Activated naive CD8-positive, alpha-beta T cell (primary cell): ENCODE measurements around the gene CX3CR1.

Source experiments
- H3K27ac Mint-ChIP-seq: one replicate; pipeline ENCODE4 v1.8.0; 2021; ENCODE audit warnings: mixed read lengths
- H3K27me3 Mint-ChIP-seq: one replicate; pipeline ENCODE4 v1.8.0; 2021; ENCODE audit warnings: mixed read lengths
- H3K36me3 Mint-ChIP-seq: one replicate; pipeline ENCODE4 v1.8.0; 2021; ENCODE audit warnings: mixed read lengths
- H3K4me1 Mint-ChIP-seq: one replicate; pipeline ENCODE4 v1.8.0; 2021; ENCODE audit warnings: low read depth, mixed read lengths
- H3K4me3 Mint-ChIP-seq: one replicate; pipeline ENCODE4 v1.8.0; 2021; ENCODE audit warnings: mild to moderate bottlenecking, mixed read lengths
- H3K9me3 Mint-ChIP-seq: one replicate; pipeline ENCODE4 v1.8.0; 2021; ENCODE audit warnings: low read depth, mixed read lengths

Gene CX3CR1

DNA sequence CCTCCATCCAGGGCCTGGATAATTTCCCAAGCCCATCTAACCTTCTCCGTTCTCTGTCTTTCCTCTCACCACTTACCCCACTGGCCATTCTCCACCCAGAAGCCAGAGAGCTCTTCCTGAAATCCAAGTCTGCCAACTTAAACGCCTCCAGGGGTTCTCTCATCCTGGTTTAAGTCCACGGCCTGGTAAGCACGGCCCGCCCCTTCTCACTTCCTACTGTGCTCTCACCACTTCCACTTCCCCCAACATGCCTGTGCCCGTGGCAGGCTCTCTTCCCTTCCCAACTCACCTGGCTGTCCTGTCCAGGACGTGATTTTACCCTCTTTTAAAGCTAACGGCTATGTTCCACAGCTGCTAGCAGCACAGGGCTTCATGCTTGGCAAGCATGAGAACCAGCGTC lies 1.7 kb upstream of the CX3CR1 start:
- no peak overlapping the region for H3K4me3 Mint-ChIP-seq
- peaks cover 5% of the 10 kb centered on the region for H3K4me1 Mint-ChIP-seq
- no peaks in the 10 kb centered on the region for H3K9me3 Mint-ChIP-seq
- H3K27me3 Mint-ChIP-seq, result peaks cover 1% of the 10 kb centered on the region
- H3K36me3 Mint-ChIP-seq, result no peaks in the 10 kb centered on the region
- H3K27ac Mint-ChIP-seq, result no peak overlapping the region

DNA sequence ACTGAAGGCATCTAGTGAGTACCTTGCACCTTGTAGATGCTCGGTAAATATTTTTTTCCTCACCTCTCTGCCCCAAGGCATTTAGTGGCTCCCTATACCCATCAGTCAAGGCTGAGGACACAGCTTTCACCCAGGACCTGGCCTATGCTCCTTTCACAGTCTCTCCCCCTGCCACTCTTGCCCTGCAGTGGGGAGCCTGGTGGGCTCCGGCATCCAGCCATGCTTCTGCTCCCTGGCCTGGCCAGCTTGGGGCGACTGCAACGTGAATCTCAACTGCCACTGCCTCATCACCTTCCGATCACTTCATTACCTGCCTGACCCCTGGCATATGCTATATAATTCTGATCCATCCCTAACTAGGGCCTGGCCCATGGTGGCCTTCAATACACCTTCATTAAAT lies 735 bp upstream of the CX3CR1 start:
- no peaks in the 10 kb centered on the region for H3K36me3 Mint-ChIP-seq
- peaks cover 1% of the 10 kb centered on the region for H3K27me3 Mint-ChIP-seq
- H3K27ac Mint-ChIP-seq, result no peak overlapping the region
- peaks cover 5% of the 10 kb centered on the region for H3K4me1 Mint-ChIP-seq
- no peaks in the 10 kb centered on the region for H3K9me3 Mint-ChIP-seq
- no peak overlapping the region for H3K4me3 Mint-ChIP-seq

DNA sequence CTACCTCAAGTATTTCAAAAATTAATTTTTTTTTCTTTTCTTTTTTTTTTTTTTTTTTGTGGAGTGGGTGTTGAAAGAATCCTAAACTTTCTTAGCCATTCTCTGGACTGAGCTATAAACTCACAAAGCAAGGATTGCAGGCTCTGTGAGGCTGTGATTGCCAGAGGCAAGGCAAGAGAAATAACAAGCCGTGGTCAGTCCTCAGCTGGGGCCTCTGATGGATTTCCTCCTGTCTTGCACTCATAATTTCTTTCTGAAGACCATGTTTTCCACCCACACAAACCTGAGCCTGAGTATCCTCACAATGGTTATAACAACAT lies 1.3 kb downstream of the CX3CR1 start:
- Mint-ChIP-seq H3K4me1 (no peaks in the 10 kb centered on the region), H3K9me3 (no peaks in the 10 kb centered on the region), H3K36me3 (no peaks in the 10 kb centered on the region), H3K27me3 (peaks cover 1% of the 10 kb centered on the region), H3K27ac (no peak overlapping the region), H3K4me3 (no peak overlapping the region)

DNA sequence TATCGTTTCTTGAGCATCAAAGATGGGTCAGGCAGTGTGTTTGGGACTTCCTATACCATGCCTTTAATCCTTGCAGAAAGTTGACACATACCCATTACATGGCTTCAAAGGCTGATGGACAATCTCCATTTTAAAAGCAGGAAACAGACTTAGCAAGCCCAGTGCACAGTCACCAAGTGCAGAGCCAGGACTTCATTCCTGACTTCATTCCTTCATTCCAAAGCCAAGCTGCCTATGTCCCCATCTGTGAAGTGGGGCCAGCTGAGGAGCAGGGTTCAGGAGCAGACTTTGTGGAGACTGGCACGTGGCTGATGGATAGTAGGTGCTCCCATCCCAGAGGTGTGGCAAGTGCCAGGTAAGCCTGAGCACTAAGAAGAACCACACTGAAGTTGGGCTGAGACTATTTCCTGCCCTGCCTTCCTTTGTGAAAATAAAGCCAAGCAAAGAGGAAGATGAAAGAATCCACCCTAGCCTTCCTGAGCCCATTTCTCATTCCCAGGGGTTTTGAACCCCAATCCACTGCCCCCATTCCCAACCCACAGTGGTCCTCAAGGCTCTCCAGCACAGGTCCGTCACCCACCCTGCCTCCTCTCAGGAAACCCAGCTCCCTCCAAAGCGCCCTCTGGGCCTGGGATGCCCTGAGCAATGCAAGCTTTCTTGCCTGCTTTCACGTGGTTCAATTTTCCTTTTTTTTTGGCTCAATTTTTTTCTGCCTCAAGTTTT lies 1.8 kb downstream of the CX3CR1 start:
- Mint-ChIP-seq H3K27ac (no peak overlapping the region), H3K4me1 (no peaks in the 10 kb centered on the region), H3K9me3 (no peaks in the 10 kb centered on the region), H3K27me3 (peaks cover 1% of the 10 kb centered on the region), H3K4me3 (no peak overlapping the region), H3K36me3 (no peaks in the 10 kb centered on the region)

DNA sequence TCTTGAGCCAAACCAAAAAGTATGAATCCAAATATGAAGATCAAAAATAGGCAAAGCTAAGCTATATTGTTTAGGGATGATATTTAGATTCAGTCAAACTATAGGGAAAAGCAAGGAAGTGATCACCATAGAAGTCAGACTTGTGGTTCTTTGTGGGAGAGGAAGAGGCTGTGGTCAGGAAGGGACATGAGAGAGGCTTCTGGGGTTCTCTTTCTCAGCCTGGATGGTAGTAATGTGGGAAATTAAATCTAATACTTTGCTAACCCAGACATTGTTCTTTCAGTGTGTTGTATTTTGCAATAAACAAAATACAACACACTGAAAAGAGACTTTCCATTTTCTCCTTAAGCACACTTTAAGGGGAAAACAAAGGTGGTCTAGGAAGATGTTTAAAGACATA lies 3.1 kb downstream of the CX3CR1 start:
- Mint-ChIP-seq H3K4me3 (no peak overlapping the region), H3K4me1 (no peaks in the 10 kb centered on the region), H3K27ac (no peak overlapping the region), H3K36me3 (no peaks in the 10 kb centered on the region), H3K27me3 (peaks cover 1% of the 10 kb centered on the region), H3K9me3 (no peaks in the 10 kb centered on the region)

DNA sequence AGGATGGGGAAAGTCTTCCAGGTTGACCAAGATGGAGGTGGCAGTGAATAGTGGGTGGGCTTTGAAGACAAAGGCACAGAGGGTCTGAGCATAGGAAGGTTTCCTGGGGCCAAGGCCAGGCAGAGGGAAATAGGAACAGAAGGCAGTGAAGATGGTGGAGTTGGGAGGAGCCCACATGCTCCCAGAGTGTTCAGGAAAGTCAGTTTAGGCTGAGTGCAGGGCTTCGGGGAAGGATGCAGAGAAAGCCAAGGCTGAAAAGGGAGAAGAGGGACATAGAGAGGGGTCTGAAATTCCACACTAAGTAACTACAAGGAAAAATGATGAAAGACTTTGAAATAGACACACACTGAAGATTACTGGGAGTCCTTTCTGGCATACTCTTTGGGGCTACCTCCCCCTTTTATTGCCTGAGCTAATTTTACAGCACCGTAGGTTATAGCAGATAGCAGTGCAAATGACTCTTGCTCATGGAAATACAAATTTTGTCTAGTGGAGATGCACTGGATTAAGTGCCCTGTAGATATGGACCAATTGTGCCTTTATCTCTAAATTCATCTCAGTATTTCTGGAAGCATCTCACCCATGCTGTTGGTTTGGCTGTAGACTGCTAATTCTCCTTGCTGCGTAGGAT lies 3.8 kb downstream of the CX3CR1 start:
- no peak overlapping the region for H3K27ac Mint-ChIP-seq
- no peak overlapping the region for H3K4me3 Mint-ChIP-seq
- no peaks in the 10 kb centered on the region for H3K36me3 Mint-ChIP-seq
- H3K4me1 Mint-ChIP-seq, result no peaks in the 10 kb centered on the region
- no peaks in the 10 kb centered on the region for H3K9me3 Mint-ChIP-seq
- H3K27me3 Mint-ChIP-seq, result peaks cover 1% of the 10 kb centered on the region

DNA sequence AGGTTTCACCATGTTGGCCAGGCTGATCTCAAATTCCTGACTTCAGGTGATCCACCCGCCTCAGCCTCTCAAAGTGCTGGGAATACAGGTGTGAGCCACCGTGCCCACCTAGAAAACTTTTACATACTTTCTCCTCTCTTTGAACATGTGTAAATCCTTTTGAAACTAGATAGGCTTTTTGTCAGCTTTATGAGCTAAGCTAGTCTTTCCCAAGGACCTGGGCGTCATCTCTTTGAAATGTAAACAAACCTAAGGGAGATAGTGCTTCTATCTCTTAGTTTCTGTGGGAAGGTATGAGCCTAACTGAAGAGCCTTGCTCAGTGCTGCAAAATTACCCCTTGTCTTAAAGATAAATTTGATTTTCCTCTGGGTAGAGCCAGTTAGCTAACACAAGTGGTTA lies 4.8 kb downstream of the CX3CR1 start:
- Mint-ChIP-seq H3K4me1 (no peaks in the 10 kb centered on the region), H3K4me3 (no peak overlapping the region), H3K9me3 (no peaks in the 10 kb centered on the region), H3K27me3 (peaks cover 1% of the 10 kb centered on the region), H3K27ac (no peak overlapping the region), H3K36me3 (no peaks in the 10 kb centered on the region)

DNA sequence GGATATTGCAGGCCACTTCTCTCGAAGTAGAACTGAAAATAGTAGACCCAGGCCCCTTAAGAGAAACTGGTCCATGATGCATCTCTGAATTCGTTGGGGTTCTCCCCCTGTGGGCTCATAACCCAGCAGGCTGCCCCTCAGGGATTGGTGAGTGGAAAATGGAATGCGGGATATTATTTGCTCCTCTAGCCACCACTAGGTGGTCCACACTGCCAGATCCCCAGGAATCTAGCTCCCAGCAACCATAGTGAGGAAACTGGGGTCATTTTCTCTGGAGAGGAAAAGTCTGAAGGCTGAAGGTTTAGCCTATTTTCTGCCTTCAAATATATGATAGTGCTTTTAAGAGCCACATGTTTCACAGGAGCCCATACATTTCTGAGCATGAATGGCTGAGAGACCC lies 6.7 kb downstream of the CX3CR1 start:
- Mint-ChIP-seq H3K27me3 (peaks cover 4% of the 10 kb centered on the region), H3K9me3 (no peaks in the 10 kb centered on the region), H3K4me1 (peaks cover 11% of the 10 kb centered on the region), H3K4me3 (no peak overlapping the region), H3K36me3 (no peaks in the 10 kb centered on the region), H3K27ac (no peak overlapping the region)

DNA sequence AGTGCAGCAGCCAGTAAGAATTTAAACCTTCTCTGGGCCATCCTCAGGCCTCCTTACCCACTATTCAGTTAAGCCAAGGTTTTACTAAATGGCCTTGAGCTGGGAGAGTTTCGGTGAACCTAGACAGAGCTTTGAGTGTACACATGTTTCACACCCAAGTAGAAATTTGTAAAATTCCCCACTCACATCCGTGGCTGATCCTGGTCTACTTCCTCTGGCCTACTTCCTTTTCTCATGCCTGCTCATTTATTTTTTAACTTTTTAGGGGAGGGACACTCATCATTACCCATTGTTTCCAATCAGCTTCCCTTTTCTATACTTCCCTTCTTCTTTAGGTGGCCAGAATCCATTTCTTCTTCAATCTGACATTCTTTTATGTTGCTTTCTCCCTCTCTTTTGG lies 7.6 kb downstream of the CX3CR1 start:
- Mint-ChIP-seq H3K27ac (no peak overlapping the region), H3K27me3 (peaks cover 4% of the 10 kb centered on the region), H3K4me3 (no peak overlapping the region), H3K4me1 (peaks cover 19% of the 10 kb centered on the region), H3K9me3 (no peaks in the 10 kb centered on the region), H3K36me3 (peaks cover 2% of the 10 kb centered on the region)

DNA sequence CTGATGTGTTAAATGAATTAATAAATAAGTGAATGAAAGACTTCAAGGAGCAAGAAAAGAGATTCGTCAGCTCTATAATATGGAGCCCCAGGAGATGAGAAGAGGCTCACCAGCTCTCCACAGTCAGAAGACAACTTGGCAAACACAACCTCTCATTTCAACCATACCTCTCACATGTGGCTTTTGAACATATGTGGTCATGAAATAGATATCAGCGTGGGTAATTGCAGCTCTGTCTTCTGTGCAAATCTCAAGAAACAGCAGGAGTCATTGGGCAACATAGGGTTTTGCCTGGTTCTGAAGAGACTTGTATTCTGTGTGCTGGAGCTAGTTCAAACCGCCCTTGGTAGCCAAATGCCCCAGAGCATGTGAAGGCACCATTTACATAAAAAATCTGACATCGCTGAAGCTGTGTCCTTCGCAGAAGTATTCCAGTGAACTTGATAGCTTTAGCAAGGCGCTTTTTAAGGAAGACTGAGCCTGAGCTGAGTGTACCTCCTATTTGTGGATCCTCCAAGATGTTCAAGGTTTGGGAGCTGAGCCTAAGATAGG lies 8.4 kb downstream of the CX3CR1 start:
- Mint-ChIP-seq H3K9me3 (no peaks in the 10 kb centered on the region), H3K4me1 (peaks cover 20% of the 10 kb centered on the region), H3K4me3 (no peak overlapping the region), H3K36me3 (peaks cover 2% of the 10 kb centered on the region), H3K27ac (no peak overlapping the region), H3K27me3 (peaks cover 2% of the 10 kb centered on the region)

DNA sequence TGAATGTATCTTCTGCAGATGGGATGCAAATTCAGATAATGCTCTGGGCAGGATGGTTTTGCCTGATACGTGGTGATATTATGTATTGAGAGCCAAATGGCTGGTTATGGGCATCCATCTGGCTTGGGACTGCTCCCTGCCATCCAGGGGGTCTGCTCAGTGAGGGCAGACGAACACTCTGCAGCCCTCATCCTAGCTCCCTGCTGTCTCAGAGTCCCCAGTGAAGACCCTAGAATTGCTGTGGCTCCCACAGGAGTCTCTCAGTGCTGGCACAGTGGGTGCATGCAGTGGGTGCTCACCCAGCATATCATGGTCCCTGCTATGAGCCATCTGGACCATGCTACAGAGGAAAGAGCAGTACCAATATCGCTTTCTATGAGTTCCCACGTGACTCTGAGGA lies 10.3 kb downstream of the CX3CR1 start:
- no peaks in the 10 kb centered on the region for H3K9me3 Mint-ChIP-seq
- H3K27ac Mint-ChIP-seq, result no peak overlapping the region
- no peak overlapping the region for H3K4me3 Mint-ChIP-seq
- peaks cover 2% of the 10 kb centered on the region for H3K36me3 Mint-ChIP-seq
- peaks cover 23% of the 10 kb centered on the region for H3K4me1 Mint-ChIP-seq
- H3K27me3 Mint-ChIP-seq, result peaks cover 2% of the 10 kb centered on the region

DNA sequence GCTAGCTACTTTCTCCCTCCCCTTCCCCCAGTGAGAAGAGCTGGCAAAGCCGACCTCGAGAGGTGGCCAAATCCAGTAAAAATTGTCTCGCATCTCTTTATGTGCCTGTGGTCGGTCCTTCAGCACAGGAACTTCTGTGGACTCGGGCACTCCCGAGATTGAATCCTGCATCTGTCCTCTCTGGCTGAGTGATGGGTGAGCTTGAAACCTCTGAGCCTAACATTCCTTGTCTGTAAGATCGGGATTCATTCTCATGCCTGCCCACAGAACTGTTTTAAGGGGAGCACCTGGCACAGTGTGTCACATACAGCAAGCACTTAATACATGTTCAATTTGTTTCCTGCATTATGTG lies 11.3 kb downstream of the CX3CR1 start:
- Mint-ChIP-seq H3K27ac (peak overlapping the region; percentile 98), H3K36me3 (peaks cover 2% of the 10 kb centered on the region), H3K9me3 (no peaks in the 10 kb centered on the region), H3K4me1 (peaks cover 27% of the 10 kb centered on the region), H3K4me3 (no peak overlapping the region), H3K27me3 (peaks cover 2% of the 10 kb centered on the region)

DNA sequence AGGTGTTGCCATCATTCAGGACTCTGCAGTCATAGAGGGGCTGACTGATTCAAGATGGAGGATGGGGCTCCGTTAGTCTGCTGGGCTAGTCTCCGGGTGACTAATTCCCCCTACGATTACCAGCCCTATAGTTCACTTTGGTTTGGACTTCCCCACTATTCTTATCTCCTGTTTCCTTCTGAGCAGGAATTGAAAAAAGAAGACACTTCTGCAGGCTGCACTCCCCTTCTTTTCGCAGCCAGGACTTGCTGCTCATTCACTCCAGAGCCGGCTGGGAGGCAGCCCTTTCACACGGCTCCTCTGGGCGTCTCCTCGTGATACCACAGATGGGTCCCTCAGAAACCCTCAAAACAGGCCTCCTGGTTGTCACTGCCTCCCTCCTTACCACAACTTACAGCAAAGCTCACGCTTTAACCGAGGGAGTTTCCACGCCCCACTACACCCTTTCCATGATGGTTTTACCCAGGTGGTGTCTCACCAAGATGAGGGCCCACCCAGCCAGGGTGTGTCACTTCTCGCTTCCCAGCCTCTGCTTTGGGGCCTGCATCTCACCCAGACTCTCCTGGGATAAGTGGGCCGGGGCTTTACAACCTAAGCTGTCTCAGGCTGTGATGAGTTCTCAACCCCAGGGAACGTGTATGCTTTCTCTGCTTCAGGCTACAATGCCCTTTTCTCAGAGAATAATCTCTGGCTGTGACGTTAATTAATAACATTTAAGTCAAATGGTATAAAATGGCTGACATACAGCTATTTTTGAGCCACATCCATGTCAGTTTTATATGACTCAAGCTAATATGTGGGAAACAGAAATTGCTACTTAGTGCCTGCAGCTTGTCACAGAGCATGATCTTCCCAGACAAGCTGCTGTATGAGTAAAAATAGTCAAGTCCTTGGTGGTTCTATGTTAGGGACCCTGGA lies 11.9 kb downstream of the CX3CR1 start:
- Mint-ChIP-seq H3K27me3 (peaks cover 2% of the 10 kb centered on the region), H3K36me3 (peaks cover 2% of the 10 kb centered on the region), H3K27ac (peak overlapping the region; percentile 98), H3K4me1 (peaks cover 33% of the 10 kb centered on the region), H3K9me3 (no peaks in the 10 kb centered on the region), H3K4me3 (peak overlapping the region; percentile 76)

DNA sequence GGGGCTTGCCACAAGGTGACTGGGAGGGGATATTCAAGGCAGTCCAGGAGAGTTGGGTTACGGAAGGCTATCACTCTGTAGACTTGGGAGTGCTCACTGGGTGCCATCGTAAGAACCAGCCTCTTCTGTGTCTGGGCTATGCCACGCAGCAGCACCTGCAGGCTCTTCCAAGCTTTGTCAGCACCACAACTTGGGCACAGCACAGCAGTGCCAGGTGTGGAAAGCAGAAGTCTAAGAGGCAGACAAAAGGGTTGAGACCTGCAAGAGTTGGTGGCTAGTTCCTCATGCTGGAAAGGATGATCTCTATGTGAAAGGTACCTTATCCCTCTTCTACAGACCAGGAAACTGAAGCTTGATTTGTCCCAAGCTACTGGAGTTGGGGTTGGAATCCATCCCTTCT lies 15.8 kb downstream of the CX3CR1 start:
- Mint-ChIP-seq H3K9me3 (no peaks in the 10 kb centered on the region), H3K27ac (no peak overlapping the region), H3K4me1 (peaks cover 37% of the 10 kb centered on the region), H3K36me3 (peaks cover 2% of the 10 kb centered on the region), H3K4me3 (no peak overlapping the region), H3K27me3 (peaks cover 5% of the 10 kb centered on the region)

DNA sequence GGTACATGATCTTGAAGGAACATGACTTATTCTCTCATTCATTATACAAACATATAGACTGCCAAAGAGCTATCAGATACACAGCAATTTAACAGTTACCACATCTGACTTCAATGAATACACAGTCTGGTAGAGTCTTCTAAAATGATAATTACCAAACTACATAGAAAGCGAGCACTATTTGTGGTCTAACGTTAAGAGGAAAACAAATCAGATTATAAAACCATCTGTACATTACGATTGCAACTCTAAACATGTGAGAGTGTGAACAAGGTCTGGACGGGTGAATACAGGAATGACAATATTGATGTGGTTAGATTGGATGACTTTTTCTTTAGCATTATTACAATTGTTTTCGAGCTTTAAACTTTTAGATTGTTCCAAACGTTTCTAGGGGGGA lies 16.3 kb downstream of the CX3CR1 start:
- no peak overlapping the region for H3K4me3 Mint-ChIP-seq
- peaks cover 5% of the 10 kb centered on the region for H3K27me3 Mint-ChIP-seq
- H3K27ac Mint-ChIP-seq, result no peak overlapping the region
- H3K9me3 Mint-ChIP-seq, result no peaks in the 10 kb centered on the region
- peaks cover 39% of the 10 kb centered on the region for H3K4me1 Mint-ChIP-seq
- H3K36me3 Mint-ChIP-seq, result peaks cover 2% of the 10 kb centered on the region
